ENCODE results near the gene NRP2.

Gene NRP2

GRCh38 chr2:205686783-205687640, 4.7 kb downstream of the NRP2 start:
- in situ Hi-C loops (cut with HindIII; ENCODE audit: low sequenced_read_pairs), result no loop called here

GRCh38 chr2:205687641-205687956, 5.3 kb downstream of the NRP2 start:
- in situ Hi-C loops (cut with HindIII; ENCODE audit: low sequenced_read_pairs), result no loop called here

- in situ Hi-C loops (cut with HindIII; ENCODE audit: low sequenced_read_pairs), result no loop called here
These were observed 6.3 kb downstream of the NRP2 start for GRCh38 chr2:205688417-205689200.

- in situ Hi-C loops (cut with HindIII; ENCODE audit: low sequenced_read_pairs), result no loop called here
These were observed 7.5 kb downstream of the NRP2 start for GRCh38 chr2:205689820-205690219.

DNA sequence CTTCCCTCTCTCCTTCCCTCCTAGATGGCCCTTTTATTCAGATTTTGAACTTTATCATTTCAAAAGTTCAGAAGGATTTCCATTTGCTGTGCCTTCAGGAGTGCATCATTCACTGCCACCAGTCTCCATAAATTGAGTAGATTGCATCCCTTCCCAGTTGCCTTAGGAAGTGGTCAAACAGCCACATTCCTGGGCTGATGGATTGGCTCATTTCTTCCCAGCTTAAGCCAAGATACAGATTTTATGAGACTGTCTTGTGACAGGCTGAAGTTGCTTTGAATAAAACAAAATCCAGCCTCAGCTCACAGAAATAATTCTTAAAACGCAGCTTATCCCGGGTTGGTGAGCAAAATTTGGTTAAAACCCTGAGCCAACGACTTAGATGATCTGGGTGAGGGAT, 9.8 kb downstream of the NRP2 start:
- in situ Hi-C loops (cut with HindIII; ENCODE audit: low sequenced_read_pairs), result no loop called here

DNA sequence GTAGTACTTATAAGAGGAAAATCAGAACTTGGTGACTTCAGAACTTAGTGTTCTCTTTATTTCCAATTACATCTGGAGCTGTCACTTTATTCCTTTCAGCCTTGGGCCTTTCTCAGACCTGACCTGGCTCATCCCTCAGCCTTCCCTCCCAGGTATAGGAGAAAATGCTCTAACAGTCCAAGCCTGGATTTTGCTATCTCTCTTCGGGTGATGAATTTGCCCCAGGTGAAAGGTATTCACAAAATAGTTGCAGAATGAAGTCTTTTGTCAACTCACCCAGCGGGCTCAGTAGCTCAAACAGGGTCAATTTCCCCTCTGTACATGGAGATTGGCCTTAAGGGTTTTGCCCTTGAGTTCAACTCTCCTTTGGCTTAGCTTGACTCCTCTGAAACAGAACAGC, 12.0 kb downstream of the NRP2 start:
- in situ Hi-C loops (cut with HindIII; ENCODE audit: low sequenced_read_pairs), result no loop called here

DNA sequence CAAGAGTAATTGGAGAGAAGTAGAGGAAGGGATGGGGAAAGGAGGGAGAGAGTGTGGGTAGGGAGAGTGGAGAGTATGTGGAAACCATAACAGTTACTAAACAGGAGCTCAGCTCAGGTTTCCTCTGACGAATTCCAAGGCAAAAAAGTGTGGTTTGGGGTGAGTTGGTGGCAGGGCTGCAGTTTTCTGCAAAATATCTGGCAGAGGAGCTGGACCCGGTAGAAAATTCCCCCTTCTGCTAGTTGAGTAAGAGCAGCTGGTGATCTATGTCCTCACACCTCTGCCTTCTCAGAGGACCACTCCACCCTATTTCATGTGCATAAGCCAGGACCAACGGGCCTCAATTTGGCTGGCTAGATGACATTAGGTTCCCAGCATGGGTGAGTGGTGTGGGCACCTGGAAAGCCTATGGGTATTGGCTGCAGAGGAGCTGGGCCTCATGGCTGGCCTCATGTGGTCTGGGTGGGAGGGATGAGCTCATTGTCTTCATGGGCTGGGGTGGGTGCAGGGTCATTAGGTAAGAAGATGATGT, 13.2 kb downstream of the NRP2 start:
- in situ Hi-C loops (cut with HindIII; ENCODE audit: low sequenced_read_pairs), result no loop called here

DNA sequence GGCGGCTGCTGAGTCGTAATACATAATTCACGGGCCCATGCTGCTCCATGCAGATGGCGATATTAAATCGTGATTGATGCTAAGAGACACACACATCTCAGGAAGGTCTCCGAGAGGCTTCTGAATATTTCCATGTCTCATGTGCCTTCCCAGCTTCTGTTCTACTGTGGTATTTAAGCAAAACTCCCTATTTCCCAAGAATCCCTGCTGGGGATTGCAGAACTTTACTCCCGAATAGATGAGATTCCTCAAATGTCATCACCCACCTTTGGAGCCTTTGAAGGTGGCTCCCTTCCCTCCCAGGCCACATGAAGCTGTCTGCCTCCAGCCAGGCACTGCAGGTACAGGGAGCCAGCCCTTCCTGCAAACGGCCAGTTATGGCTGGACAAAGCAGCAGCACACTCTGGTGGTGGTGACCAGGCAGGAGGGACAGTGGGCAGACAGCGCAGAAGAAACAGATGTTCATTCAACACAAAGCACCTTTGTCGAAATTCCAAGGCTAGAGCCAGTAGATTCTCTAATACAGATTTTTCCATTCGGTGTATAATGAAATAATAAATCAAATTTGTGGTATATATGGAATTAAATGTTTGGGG, 14.1 kb downstream of the NRP2 start:
- in situ Hi-C loops (cut with HindIII; ENCODE audit: low sequenced_read_pairs), result no loop called here

- in situ Hi-C loops (cut with HindIII; ENCODE audit: low sequenced_read_pairs), result no loop called here
These were observed 14.7 kb downstream of the NRP2 start for GRCh38 chr2:205696927-205697441.

DNA sequence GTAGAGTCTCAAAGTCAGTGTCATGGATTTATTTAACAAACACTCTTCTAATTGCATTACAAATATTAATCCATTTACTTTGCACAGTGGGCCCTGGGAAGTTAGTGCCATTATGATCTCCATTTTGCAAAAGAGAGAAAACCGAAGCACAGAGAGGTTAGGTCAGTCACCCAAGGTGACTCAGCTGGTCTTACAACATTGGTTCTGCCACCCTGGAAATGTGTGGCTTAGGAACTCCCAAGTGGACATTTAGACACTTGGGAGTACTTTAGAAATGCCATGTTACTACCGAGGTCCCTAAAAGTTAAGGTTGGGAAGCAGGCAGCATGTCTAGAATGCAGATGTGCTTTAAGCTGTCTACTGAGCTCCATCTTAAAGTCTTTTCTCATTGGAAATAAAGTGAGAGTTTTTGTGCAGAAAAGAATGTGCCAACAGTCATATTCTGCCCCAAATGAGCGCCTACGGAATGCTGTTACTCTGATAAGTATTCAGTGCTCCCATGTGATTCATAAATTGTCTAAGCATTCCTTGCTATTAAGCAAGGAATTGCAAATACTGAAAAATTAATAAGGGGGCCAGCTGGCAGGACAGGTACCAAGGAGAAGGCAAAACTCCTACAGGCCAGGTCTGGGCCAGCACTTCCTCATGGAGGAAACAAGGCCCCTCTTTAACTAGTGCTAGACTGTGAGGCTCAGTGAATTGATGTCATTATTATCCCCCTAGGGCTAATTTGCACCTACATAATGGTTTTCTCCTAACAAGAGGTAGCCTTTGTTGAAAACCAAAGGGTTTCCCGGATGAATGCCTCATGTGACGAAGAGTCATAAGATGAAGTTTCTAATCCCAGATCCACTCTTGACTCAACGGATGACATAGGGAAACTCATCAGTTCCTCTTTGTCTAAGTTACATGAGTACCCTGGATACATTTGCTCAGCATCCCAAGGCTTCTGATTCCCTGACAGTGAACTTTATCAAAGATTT, 16.3 kb downstream of the NRP2 start:
- in situ Hi-C loops (cut with HindIII; ENCODE audit: low sequenced_read_pairs), result no loop called here

DNA sequence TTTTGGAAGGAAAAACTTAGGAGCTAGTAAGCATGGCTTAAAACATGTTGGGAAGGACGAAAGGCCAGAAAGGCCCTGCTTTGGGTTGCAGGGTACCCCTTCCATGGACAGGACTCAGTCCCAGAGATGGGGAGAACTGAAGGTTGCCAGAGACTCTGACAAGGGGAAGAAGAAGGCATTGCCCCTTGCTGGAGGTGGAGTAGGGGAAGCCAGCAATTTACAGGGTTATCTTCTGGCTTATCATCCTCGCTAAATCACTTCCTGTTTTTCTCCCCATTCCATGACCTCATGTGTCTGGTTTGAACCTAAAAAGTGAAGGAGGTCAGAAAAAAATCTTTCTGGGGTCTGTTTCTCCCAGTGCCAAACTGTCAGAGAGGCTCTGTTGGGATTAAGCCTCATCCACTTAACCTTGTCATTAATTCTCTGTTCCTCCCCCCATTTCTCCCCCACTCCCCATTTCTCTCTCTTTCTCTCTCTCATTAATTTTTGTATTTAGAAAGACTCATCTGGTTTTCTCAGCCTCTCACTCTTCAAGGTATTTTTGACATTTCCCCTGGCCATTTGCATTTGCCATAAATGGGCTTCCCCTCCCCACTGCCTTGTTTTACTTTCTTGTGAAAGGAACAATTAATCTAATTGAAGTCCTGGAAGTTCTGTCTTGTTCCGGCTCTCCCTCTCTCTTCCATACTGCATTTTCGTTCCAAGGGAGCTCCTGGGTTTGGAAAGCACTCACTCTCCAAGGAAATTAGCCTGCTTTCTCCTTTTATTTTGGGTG, 17.4 kb downstream of the NRP2 start:
- in situ Hi-C loops (cut with HindIII; ENCODE audit: low sequenced_read_pairs), result loop anchor here (5.0 kb wide), 1 partner anchor 53 kb away; no protein-coding TSS in a partner anchor

GRCh38 chr2:205700331-205701132, 18.2 kb downstream of the NRP2 start:
- in situ Hi-C loops (cut with HindIII; ENCODE audit: low sequenced_read_pairs), result loop anchor here (5.0 kb wide), 1 partner anchor 52 kb away; no protein-coding TSS in a partner anchor

- in situ Hi-C loops (cut with HindIII; ENCODE audit: low sequenced_read_pairs), result loop anchor here (5.0 kb wide), 1 partner anchor 51 kb away; no protein-coding TSS in a partner anchor
These were observed 19.2 kb downstream of the NRP2 start for GRCh38 chr2:205701509-205701908.

- in situ Hi-C loops (cut with HindIII; ENCODE audit: low sequenced_read_pairs), result loop anchor here (5.0 kb wide), 1 partner anchor 50 kb away; no protein-coding TSS in a partner anchor
These were observed 20.3 kb downstream of the NRP2 start for GRCh38 chr2:205702576-205702975.

GRCh38 chr2:205703471-205704126, 21.3 kb downstream of the NRP2 start:
- in situ Hi-C loops (cut with HindIII; ENCODE audit: low sequenced_read_pairs), result loop anchor here (5.0 kb wide), 1 partner anchor 49 kb away; no protein-coding TSS in a partner anchor

DNA sequence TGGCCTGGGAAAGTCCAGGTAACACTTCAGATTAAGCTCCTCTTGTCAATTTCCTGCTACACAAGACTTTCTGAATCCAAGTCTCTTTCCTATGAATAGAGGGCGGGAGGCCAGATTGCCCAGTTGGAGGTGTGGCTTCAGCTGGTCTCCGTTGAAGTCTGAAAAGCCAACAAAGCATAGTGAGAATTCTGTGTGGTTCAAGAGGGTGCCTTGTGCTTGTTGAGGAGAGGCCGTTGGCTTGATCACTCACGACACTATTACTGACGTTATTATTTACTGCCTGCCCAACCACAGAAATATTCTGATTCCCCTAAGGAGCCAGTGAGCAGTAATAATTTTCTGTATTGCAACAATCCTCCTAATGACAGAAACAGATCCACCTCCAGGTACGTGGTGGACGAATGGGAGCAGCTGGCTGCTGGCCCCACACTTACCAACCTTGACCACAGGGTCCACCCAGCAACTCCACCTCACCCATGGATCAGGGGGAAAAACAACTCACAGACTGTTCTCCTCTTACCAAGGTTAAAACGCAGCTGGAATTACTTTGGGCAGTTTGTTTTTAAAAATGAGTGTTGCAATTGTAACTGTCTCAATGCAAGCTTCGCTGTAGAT, 21.9 kb downstream of the NRP2 start:
- in situ Hi-C loops (cut with HindIII; ENCODE audit: low sequenced_read_pairs), result loop anchor here (5.0 kb wide), 1 partner anchor 48 kb away; no protein-coding TSS in a partner anchor
